K562 (cell line): ENCODE measurements around the gene HSD17B3. TPM values are rescaled to one million over a fixed set of nuclear protein-coding genes. Genes with fewer than 3 reads are reported as not detected.
A peak's percentile ranks its signal among the peaks of the same experiment; 100 is the strongest.

ENCODE experiments used
- ATAC-seq: fragments of 200-7000 bp; cut with Tn5 transposase; 3 replicates; pipeline ENCODE4 v1.9.1; 2020; ENCODE audit warnings: moderate library complexity
- BruUV-seq: library from RNA; stranded (reverse); fragments of 400-500 nt; replicated peaks from 2 replicates; lab custom pipeline; 2021; lab: Mats Ljungman, UMichigan
- CTCF ChIA-PET: fragments of 300-600 bp; formaldehyde crosslinking; extraction: SDS; loops from one replicate; lab custom pipeline; 2021; ENCODE audit warnings: low intra/inter-chr PET ratio; lab: Yijun Ruan, JAX
- POLR2A ChIA-PET: fragments of 300-600, 350-650 bp; sonication (Branson Sonifier 250); formaldehyde crosslinking; extraction: SDS; loops from one replicate; lab custom pipeline; 2021; ENCODE audit warnings: antibody characterized with exemption, inconsistent platforms; lab: Yijun Ruan, JAX
- DNase-seq, 4 experiments: peaks; one replicate each; pipeline versions ENCODE4 v3.0.0 to v3.0.0-alpha.2; 2011 to 2018; ENCODE audit warnings: low spot score in 3 of 4, mixed read lengths in 3 of 4; ENCODE audit errors: extremely low read depth in 1 of 4
- FAIRE-seq: peaks from 2 replicates; lab custom pipeline; 2011; peaks lifted over from hg19 to GRCh38; lab: Jason Lieb, UNC
- H2AFZ ChIP-seq: 2 replicates; pipeline ENCODE4 v1.6.0; 2011; ENCODE audit warnings: low read depth, low read length, control low read depth, inconsistent platforms
- H3K27ac ChIP-seq: fragments of 200-600 bp; 3 replicates; pipeline ENCODE4 v1.8.0; 2011; ENCODE audit warnings: low read depth, mild to moderate bottlenecking, control low read depth, inconsistent platforms, low read length, moderate library complexity, mixed read lengths; ENCODE audit errors: extremely low read depth
- H3K27me3 ChIP-seq, 2 experiments: fragments of 300-600 bp in 1 of 2; 2 replicates in 1 of 2; 3 replicates in 1 of 2; pipeline versions ENCODE4 v1.6.0 to v1.8.0; 2011; ENCODE audit warnings: inconsistent platforms in 2 of 2, low read length in 2 of 2, mild to moderate bottlenecking in 1 of 2, mixed read lengths in 1 of 2, moderate library complexity in 1 of 2; ENCODE audit not compliant: control insufficient read depth in 2 of 2, insufficient read depth in 2 of 2
- H3K36me3 ChIP-seq: fragments of 300-600 bp; 3 replicates; pipeline ENCODE4 v1.8.0; 2011; ENCODE audit warnings: mild to moderate bottlenecking, low read length, inconsistent platforms; ENCODE audit not compliant: control insufficient read depth, insufficient read depth
- H3K4me1 ChIP-seq, 2 experiments: fragments of 200-600 bp in 1 of 2; replicated peaks in 1 of 2; 2 replicates in 1 of 2; 3 replicates in 1 of 2; pipeline versions ENCODE4 v1.5.1 to v1.8.0; 2011; ENCODE audit warnings: inconsistent platforms in 2 of 2, low read length in 2 of 2, mild to moderate bottlenecking in 1 of 2, mixed read lengths in 1 of 2, moderate library complexity in 1 of 2; ENCODE audit not compliant: control insufficient read depth in 2 of 2, insufficient read depth in 2 of 2
- H3K4me2 ChIP-seq: 2 replicates; pipeline ENCODE4 v1.6.1; 2011; ENCODE audit warnings: low read length, control low read depth, inconsistent platforms, mixed read lengths; ENCODE audit not compliant: insufficient read depth
- H3K4me3 ChIP-seq: fragments of 200-600 bp; sonication (generic), shearing (Covaris generic); 2 replicates; pipeline ENCODE4 v1.5.1; 2016; ENCODE audit warnings: control low read depth, inconsistent platforms
- H3K79me2 ChIP-seq: fragments of 200-600 bp; 3 replicates; pipeline ENCODE4 v1.8.0; 2011; ENCODE audit warnings: low read length, inconsistent platforms; ENCODE audit not compliant: control insufficient read depth, insufficient read depth
- H3K9ac ChIP-seq, 2 experiments: 2 replicates each; pipeline versions ENCODE4 v1.6.0 to v1.6.1; 2011; ENCODE audit warnings: low read depth in 2 of 2, low read length in 2 of 2, control low read depth in 1 of 2, inconsistent platforms in 1 of 2, mild to moderate bottlenecking in 1 of 2, mixed read lengths in 1 of 2; ENCODE audit not compliant: insufficient read depth in 1 of 2
- H3K9me1 ChIP-seq: one replicate; pipeline ENCODE4 v1.6.0; 2011; ENCODE audit warnings: inconsistent platforms, mild to moderate bottlenecking, low read length, moderate library complexity; ENCODE audit not compliant: control insufficient read depth, insufficient read depth
- H3K9me3 ChIP-seq: replicated peaks from 2 replicates; pipeline ENCODE4 v1.5.1; 2011; ENCODE audit warnings: low read depth, low read length, inconsistent platforms; ENCODE audit not compliant: control insufficient read depth, insufficient read depth
- H4K20me1 ChIP-seq: replicated peaks from 2 replicates; pipeline ENCODE4 v1.6.1; 2011; ENCODE audit warnings: low read length, inconsistent platforms, mixed read lengths; ENCODE audit not compliant: control insufficient read depth, insufficient read depth
- ARID2 ChIP-seq: fragments of 450-650 bp; IDR thresholded peaks from 2 replicates; pipeline ENCODE4 v1.6.1; 2017; ENCODE audit warnings: antibody characterized with exemption, mild to moderate bottlenecking
- MEIS2 ChIP-seq: fragments of 450-650 bp; IDR thresholded peaks from 2 replicates; pipeline ENCODE4 v1.6.1; 2014; ENCODE audit warnings: mild to moderate bottlenecking; ENCODE audit not compliant: partially characterized antibody
- PBX2 ChIP-seq, 2 experiments: IDR thresholded peaks in 1 of 2; conservative IDR thresholded peaks in 1 of 2; 2 replicates each; pipeline ENCODE4 v1.6.1; 2016; ENCODE audit warnings: low read depth in 2 of 2, mild to moderate bottlenecking in 1 of 2, missing compliant biosample characterization in 1 of 2, missing genetic modification characterization in 1 of 2, moderate library complexity in 1 of 2
- PKNOX1 ChIP-seq: fragments of 450-650 bp; IDR thresholded peaks from 2 replicates; pipeline ENCODE4 v1.6.1; 2016
- RFX7 ChIP-seq: fragments of 250-450 bp; sonication (Bioruptor Pico); IDR thresholded peaks from 2 replicates; pipeline ENCODE4 v1.5.1; 2021; ENCODE audit warnings: mild to moderate bottlenecking
- ZBTB7A ChIP-seq: IDR thresholded peaks from 2 replicates; pipeline ENCODE4 v1.6.1; 2011; ENCODE audit warnings: low read depth, mild to moderate bottlenecking, low read length, moderate library complexity, borderline replicate concordance; ENCODE audit not compliant: control insufficient read depth
- WGBS: fragments of 100-300 bp; shearing (Covaris generic); methylation state at CpG from one replicate; pipeline ENCODE4 v1.1.6; 2016; ENCODE audit warnings: low coverage, mixed read lengths; ENCODE audit not compliant: insufficient coverage; ENCODE audit errors: missing lambda C conversion rate; 5-methylcytosine and 5-hydroxymethylcytosine counted together
- in situ Hi-C: fragments of 300-500 bp; cut with MboI; formaldehyde crosslinking; loops from 4 replicates; pipeline ENCODE4 v1.15.0; 2018; ENCODE audit warnings: inconsistent platforms, mixed read lengths
- intact Hi-C: fragments of 100-400 bp; cut with micrococcal nuclease; formaldehyde crosslinking; loops from 2 replicates; pipeline ENCODE4 v1.14.2; 2022
- polyA plus RNA-seq, 8 experiments: library from polyadenylated mRNA; depleted of rRNA in 4 of 8; stranded (reverse) in 5 of 8; unstranded in 3 of 8; fragments of >200 nt; fragmentation: Nextera tagmentation in 2 of 8; fragmentation: Illumina TruSeq in 1 of 8; extraction: Ambion mirVana in 2 of 8; extraction: Trizol in 1 of 8; gene quantifications; 2 replicates each; pipeline versions ENCODE4 v1.2.1 to v1.2.3, GENCODE V29; 2011 to 2014; ENCODE audit warnings: inconsistent platforms in 1 of 8, missing spikeins in 1 of 8
- total RNA-seq, 7 experiments: library from RNA; depleted of rRNA in 6 of 7; stranded (reverse); fragments of >200 nt in 6 of 7; fragmentation: Illumina TruSeq in 2 of 7; extraction: Trizol in 2 of 7; gene quantifications; 2 replicates each; pipeline versions ENCODE4 v1.2.1 to v1.2.3, GENCODE V29; 2011 to 2021; ENCODE audit warnings: low replicate concordance in 1 of 7

HSD17B3 gene
- total and polyA plus RNA-seq, 9 of the 15 experiments (the other 6 are each of a cell fraction or from before 2014, with no cell fraction given), result not detected

DNA sequence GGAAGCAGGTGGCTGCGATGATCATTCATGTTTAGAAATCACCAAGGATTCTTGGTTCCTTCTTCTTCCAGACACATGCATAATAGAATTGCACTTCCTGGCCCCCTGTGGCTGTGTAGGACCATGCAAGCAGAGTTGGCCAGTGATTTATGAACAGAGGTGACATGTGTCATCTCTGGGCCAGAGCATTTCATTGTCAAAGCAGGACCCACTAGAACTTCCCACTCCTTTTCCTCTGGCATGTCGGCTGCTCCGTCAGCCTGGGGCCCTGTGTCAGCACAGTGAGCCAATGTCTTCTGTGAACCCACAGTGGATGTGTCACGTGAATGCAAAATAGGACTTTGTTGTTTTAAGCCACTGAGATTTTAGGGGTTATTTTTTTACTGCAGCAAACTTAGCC, 59.2 kb downstream of the HSD17B3 start:
- ATAC-seq (no peak), FAIRE-seq (no peak), DNase-seq (no peak)
- Histone ChIP-seq H3K27ac (no peak overlapping the region), H3K9ac (no peak overlapping the region), H3K4me1 (peaks cover 3 to 7% of the 10 kb centered on the region in 2 experiments; a peak in 2 of 5 replicates), H2AFZ (no peak overlapping the region), H3K4me2 (no peak overlapping the region), H4K20me1 (no peaks in the 10 kb centered on the region), H3K36me3 (no peaks in the 10 kb centered on the region), H3K27me3 (peaks cover 9 to 33% of the 10 kb centered on the region in 2 experiments; a peak in 3 of 5 replicates), H3K9me1 (no peaks in the 10 kb centered on the region), H3K79me2 (no peaks in the 10 kb centered on the region), H3K4me3 (no peak overlapping the region), H3K9me3 (no peaks in the 10 kb centered on the region)
- TF ChIP-seq MEIS2 (peak; percentile 91), PBX2 (CRISPR knock-in tag; IDR thresholded peaks at IDR 0.05; ENCODE audit: low read depth) (0 out of 2 replicates have a peak, but pooled peaks have one; percentile 14), PBX2 (tag; conservative IDR thresholded peaks at IDR 0.05; ENCODE audit: low read depth) (peak; percentile 62; the same call in 1 of the 2 replicates), ZBTB7A (no peak), ARID2 (no peak), RFX7 (CRISPR knock-in tag) (no peak), PKNOX1 (peak; percentile 77)
- WGBS, result 2% methylated on average over 4 of the region's 4 CpGs
- intact Hi-C loops, result no loop called here
- POLR2A ChIA-PET, result no interaction called here
- no TSS peak for BruUV-seq
- CTCF ChIA-PET, result no interaction called here
- in situ Hi-C loops, result no loop called here
